Neural progenitor cell (in vitro differentiated cells): ENCODE data around the gene HS2ST1.

Experiments
- CTCF ChIP-seq: fragments of 200-600 bp; sonication (generic); IDR thresholded peaks from 2 replicates; pipeline ENCODE4 v1.5.1; 2017; ENCODE audit warnings: antibody characterized with exemption, mild to moderate bottlenecking
- EZH2phosphoT487 ChIP-seq: fragments of 200-600 bp; sonication (generic); IDR thresholded peaks from 2 replicates; pipeline ENCODE4 v1.6.1; 2017; ENCODE audit warnings: antibody characterized with exemption

GRCh38 chr1:87108228-87108627, 193.8 kb downstream of the HS2ST1 start:
- TF ChIP-seq CTCF (no peak), EZH2phosphoT487 (no peak)
